H1 (cell line): ENCODE measurements around the gene GLB1L3. TPM values are rescaled to one million over a fixed set of nuclear protein-coding genes. Genes with fewer than 3 reads are reported as not detected.

ENCODE experiments used
- CHD7 ChIP-seq: fragments of 300-600 bp; sonication (generic); IDR thresholded peaks from 2 replicates; pipeline ENCODE4 v1.7.1; 2012; ENCODE audit warnings: low read length, moderate library complexity, mild to moderate bottlenecking, inconsistent platforms; ENCODE audit not compliant: insufficient replicate concordance
- NANOG ChIP-seq: IDR thresholded peaks from 2 replicates; pipeline ENCODE4 v1.6.1; 2011; ENCODE audit warnings: low read length, low read depth, mild to moderate bottlenecking, inconsistent platforms; ENCODE audit not compliant: insufficient read depth, poor library complexity, severe bottlenecking
- POLR2A ChIP-seq, 2 experiments: IDR thresholded peaks; 1 replicate in 1 of 2; 2 replicates in 1 of 2; pipeline ENCODE4 v1.6.1; 2011; ENCODE audit warnings: low read depth in 2 of 2, low read length in 2 of 2, mild to moderate bottlenecking in 2 of 2; ENCODE audit errors: control extremely low read depth in 1 of 2
- polyA plus RNA-seq, 7 experiments: library from polyadenylated mRNA; depleted of rRNA in 3 of 7; stranded (reverse) in 5 of 7; unstranded in 2 of 7; fragments of >200 nt in 5 of 7; fragments of 200-250 nt in 2 of 7; gene quantifications; 1 replicate in 5 of 7; 2 replicates in 1 of 7; 4 replicates in 1 of 7; pipeline versions ENCODE4 v1.2.1 to v1.2.3, GENCODE V29; 2011 to 2013; ENCODE audit warnings: missing spikeins in 2 of 7, mixed read lengths in 2 of 7
- total RNA-seq: library from RNA; stranded (reverse); fragmentation: NEBNext Ultra II Directional; extraction: Animal tissue kit (Norgen Biotek cat#: 25700); gene quantifications from 2 replicates; pipeline ENCODE4 v1.2.1, GENCODE V29; 2021

Gene GLB1L3
- total and polyA plus RNA-seq, 2 of the 8 experiments (the other 6 are each of a cell fraction or from before 2014, with no cell fraction given) = 14.9 to 33.2 TPM

- TF ChIP-seq CHD7 (no peak), NANOG (no peak), POLR2A (IDR thresholded peaks at IDR 0.05; ENCODE audit: control extremely low read depth in 1 of 2, low read depth in 2 of 2, low read length in 2 of 2) (no peak)
Observed at GRCh38 chr11:134288486-134288885, 12.3 kb downstream of the GLB1L3 start (continued).
